B cell (primary cell): Measurements from ENCODE around the gene RARA. TPM values are rescaled to one million over a fixed set of nuclear protein-coding genes. Genes with fewer than 3 reads are reported as not detected.

Source experiments
- ATAC-seq: fragments of 200-7000 bp; cut with Tn5 transposase; one replicate; pipeline ENCODE4 v1.10.0; 2021; ENCODE audit warnings: low read depth, mild to moderate bottlenecking, moderate number of reproducible peaks, moderate library complexity
- CTCF ChIA-PET: fragments of 350-600 bp; sonication (Branson Sonifier 250); formaldehyde crosslinking; loops from one replicate; lab custom pipeline; 2021; ENCODE audit warnings: antibody characterized with exemption, inconsistent platforms; lab: Charles Lee
- POLR2A ChIA-PET: fragments of 350-600 bp; sonication (Branson Sonifier 250); formaldehyde crosslinking; loops from one replicate; lab custom pipeline; 2021; ENCODE audit warnings: antibody characterized with exemption; lab: Charles Lee
- DNase-seq: peaks from one replicate; pipeline ENCODE4 v3.0.0; 2013
- H2AFZ ChIP-seq: 2 replicates; pipeline ENCODE4 v1.6.1; 2012; ENCODE audit warnings: mild to moderate bottlenecking, low read depth, low read length; ENCODE audit not compliant: insufficient read depth, poor library complexity, severe bottlenecking
- H3K27ac ChIP-seq, 2 donors: 1 replicate in 1 of 2; 2 replicates in 1 of 2; pipeline ENCODE4 v1.5.1; 2012 to 2013; ENCODE audit warnings: low read length in 2 of 2, mild to moderate bottlenecking in 2 of 2, moderate library complexity in 1 of 2
- H3K27me3 ChIP-seq, 4 experiments: fragments of 200-600 bp in 1 of 4; sonication (generic) in 1 of 4; replicated peaks in 1 of 4; 1 replicate in 2 of 4; 2 replicates in 2 of 4; pipeline versions ENCODE4 v1.6.1 to v1.7.0; 2013 to 2016; ENCODE audit warnings: low read length in 3 of 4, mild to moderate bottlenecking in 2 of 4, mixed read lengths in 1 of 4, moderate library complexity in 1 of 4; ENCODE audit not compliant: insufficient read depth in 4 of 4, control insufficient read depth in 3 of 4; ENCODE audit errors: control extremely low read depth in 1 of 4
- H3K36me3 ChIP-seq, 2 experiments: replicated peaks in 1 of 2; 1 replicate in 1 of 2; 2 replicates in 1 of 2; pipeline versions ENCODE4 v1.6.1 to v1.7.1; 2013; ENCODE audit warnings: low read length in 1 of 2; ENCODE audit not compliant: insufficient read depth in 2 of 2, control insufficient read depth in 1 of 2; ENCODE audit errors: control extremely low read depth in 1 of 2, extremely low read depth in 1 of 2
- H3K4me1 ChIP-seq, 2 donors: fragments of 200-600 bp in 1 of 2; sonication (generic) in 1 of 2; 1 replicate in 1 of 2; 2 replicates in 1 of 2; pipeline versions ENCODE4 v1.5.1 to v1.6.1; 2013 to 2017; ENCODE audit warnings: low read length in 2 of 2; ENCODE audit not compliant: control insufficient read depth in 2 of 2, insufficient read depth in 2 of 2
- H3K4me2 ChIP-seq: replicated peaks from 2 replicates; pipeline ENCODE3; 2012; ENCODE audit warnings: mild to moderate bottlenecking, low read depth, low read length; ENCODE audit not compliant: poor library complexity, severe bottlenecking
- H3K4me3 ChIP-seq, 5 experiments: fragments of 200-600 bp in 1 of 5; sonication (generic) in 1 of 5; 1 replicate in 3 of 5; 2 replicates in 2 of 5; pipeline versions ENCODE4 v1.5.1 to v1.7.0; 2011 to 2016; ENCODE audit warnings: low read length in 4 of 5, mild to moderate bottlenecking in 4 of 5, low read depth in 2 of 5, control low read depth in 1 of 5, moderate library complexity in 1 of 5; ENCODE audit not compliant: insufficient read depth in 1 of 5; ENCODE audit errors: control extremely low read depth in 1 of 5, extremely low read depth in 1 of 5
- H3K79me2 ChIP-seq: fragments of 200-600 bp; sonication (generic); one replicate; pipeline ENCODE4 v1.6.0; 2016; ENCODE audit warnings: low read length; ENCODE audit not compliant: control insufficient read depth, insufficient read depth
- H3K9ac ChIP-seq: fragments of 200-600 bp; sonication (generic); 2 replicates; pipeline ENCODE4 v1.6.1; 2017; ENCODE audit warnings: mild to moderate bottlenecking, low read length, moderate library complexity
- H3K9me3 ChIP-seq, 3 donors: one replicate each; pipeline versions ENCODE4 v1.6.1 to v1.7.1; 2013; ENCODE audit warnings: low read length in 2 of 3; ENCODE audit not compliant: control insufficient read depth in 2 of 3, insufficient read depth in 1 of 3; ENCODE audit errors: control extremely low read depth in 1 of 3
- H4K20me1 ChIP-seq: 2 replicates; pipeline ENCODE4 v1.6.0; 2012; ENCODE audit warnings: mild to moderate bottlenecking, low read length; ENCODE audit not compliant: insufficient read depth, control insufficient read depth, poor library complexity, severe bottlenecking
- H3K27ac Mint-ChIP-seq: one replicate; pipeline ENCODE4 v1.8.0; 2021; ENCODE audit warnings: mixed read lengths
- H3K27me3 Mint-ChIP-seq: one replicate; pipeline ENCODE4 v1.8.0; 2021; ENCODE audit warnings: mixed read lengths
- H3K4me1 Mint-ChIP-seq: one replicate; pipeline ENCODE4 v1.8.0; 2021; ENCODE audit warnings: mixed read lengths
- H3K4me3 Mint-ChIP-seq: one replicate; pipeline ENCODE4 v1.8.0; 2021; ENCODE audit warnings: mixed read lengths
- H3K9me3 Mint-ChIP-seq: one replicate; pipeline ENCODE4 v1.8.0; 2022; ENCODE audit warnings: mixed read lengths; ENCODE audit not compliant: insufficient read depth
- CTCF ChIP-seq: fragments of 200-600 bp; IDR thresholded peaks from one replicate; pipeline ENCODE4 v1.8.0; 2022; ENCODE audit warnings: antibody characterized with exemption, mild to moderate bottlenecking
- EZH2 ChIP-seq: IDR thresholded peaks from 2 replicates; pipeline ENCODE4 v1.6.1; 2012; ENCODE audit warnings: borderline replicate concordance, low read depth, mild to moderate bottlenecking, moderate library complexity, low read length; ENCODE audit not compliant: insufficient read depth, poor library complexity, severe bottlenecking
- WGBS: methylation state at CpG from one replicate; pipeline ENCODE4 v1.1.5; 2013; ENCODE audit warnings: missing lambda C conversion rate; ENCODE audit not compliant: insufficient coverage; 5-methylcytosine and 5-hydroxymethylcytosine counted together
- intact Hi-C: fragments of 100-400 bp; cut with micrococcal nuclease; formaldehyde crosslinking; loops from one replicate; pipeline ENCODE4 v1.10.0; 2022
- polyA plus RNA-seq: library from polyadenylated mRNA; depleted of rRNA; stranded (reverse); fragments of >200 nt; gene quantifications from 2 replicates; pipeline ENCODE4 v1.2.3, GENCODE V29; 2012
- total RNA-seq, 2 donors: library from RNA; stranded (reverse); fragments of 120-200 nt in 1 of 2; gene quantifications; 1 replicate in 1 of 2; 2 replicates in 1 of 2; pipeline versions ENCODE4 v1.2.3 to v1.2.4, GENCODE V29; 2013 to 2022

The RARA gene
- total and polyA plus RNA-seq, 2 donors (not counting 1 experiment from before 2014, with no cell fraction given) = 20.7 to 86.2 TPM

GRCh38 chr17:40351359-40352236 is 42.6 kb downstream of the RARA start:
- H3K4me1 ChIP-seq = peaks cover 36 to 55% of the 10 kb centered on the region in 2 donors
- POLR2A ChIA-PET = interaction anchor here (0.6 to 1.7 kb wide), 6 partner anchors 9 to 42 kb away, joined by 3 to 8 read pairs (median 4); no protein-coding TSS in a partner anchor
- H3K27me3 ChIP-seq = no peaks in the 10 kb centered on the region
- peaks cover 0 to 50% of the 10 kb centered on the region in 2 experiments for H3K36me3 ChIP-seq
- no peak overlapping the region for H2AFZ ChIP-seq
- H3K4me3 Mint-ChIP-seq = no peak overlapping the region
- no peaks in the 10 kb centered on the region for H3K9me3 Mint-ChIP-seq
- intact Hi-C loops = no loop called here
- H3K27me3 Mint-ChIP-seq = no peaks in the 10 kb centered on the region
- H3K9ac ChIP-seq = no peak overlapping the region
- peak; percentile 59 for DNase-seq
- peak overlapping the region; percentile 23 for H3K4me2 ChIP-seq
- TF ChIP-seq EZH2 (no peak), CTCF (no peak)
- H3K9me3 ChIP-seq = no peaks in the 10 kb centered on the region
- peaks cover 11% of the 10 kb centered on the region for H3K79me2 ChIP-seq
- no peak for ATAC-seq
- H4K20me1 ChIP-seq = peaks cover 45% of the 10 kb centered on the region
- peaks cover 60% of the 10 kb centered on the region for H3K4me1 Mint-ChIP-seq
- 48% methylated on average over 25 of the region's 27 CpGs for WGBS
- H3K4me3 ChIP-seq = no peak overlapping the region
- H3K27ac Mint-ChIP-seq = peak overlapping the region; percentile 64
- peak overlapping the region in 1 of 2 donors; percentile 19 for H3K27ac ChIP-seq
- CTCF ChIA-PET = interaction anchor here (1.0 to 15.9 kb wide), 9 partner anchors 8 to 181 kb away, joined by 3 to 871 read pairs (median 4); partner anchors contain the start of genes CDC6 and RARA
